GM19239 (cell line): ENCODE data around the gene ZMAT3.

Experiments
- DNase-seq: peaks from one replicate; pipeline ENCODE4 v3.0.0; 2011; ENCODE audit warnings: low spot score; ENCODE audit not compliant: insufficient read length
- FAIRE-seq: peaks from 2 replicates; lab custom pipeline; 2011; peaks lifted over from hg19 to GRCh38; lab: Jason Lieb, UNC

The ZMAT3 gene

DNA sequence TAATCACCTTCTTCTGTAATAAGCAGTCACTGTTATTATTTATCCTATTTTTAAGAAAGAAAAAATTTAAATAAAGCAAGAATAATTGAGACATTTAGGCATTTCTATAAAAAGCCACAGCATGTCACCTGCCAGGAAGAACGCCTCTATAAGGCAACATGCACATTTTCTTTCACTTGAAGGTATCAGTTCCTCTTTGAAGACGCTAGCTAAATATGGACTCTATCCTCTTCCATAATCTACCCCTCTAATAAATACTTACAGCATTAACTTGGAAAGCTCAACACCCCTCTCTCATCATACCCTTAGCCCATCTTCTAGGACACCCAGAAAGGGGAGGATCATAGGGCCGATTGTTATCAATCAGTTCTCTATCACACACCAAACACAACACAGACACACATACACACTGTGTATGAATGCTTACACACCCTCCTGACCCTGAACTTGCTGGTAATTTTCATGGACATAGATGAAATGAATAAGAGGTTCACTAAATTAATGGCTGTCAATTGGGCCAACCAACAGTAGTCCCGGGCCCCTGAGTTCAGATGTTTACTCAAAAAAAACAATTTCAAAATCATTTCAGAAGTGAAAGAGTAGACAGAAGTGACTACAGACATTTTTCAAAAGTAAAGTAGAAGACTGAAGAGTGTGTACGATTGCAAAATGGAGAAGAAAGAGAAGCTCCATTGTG lies 102.5 kb downstream of the ZMAT3 start:
- FAIRE-seq (peak; percentile 92), DNase-seq (no peak)
